CD14-positive monocyte (primary cell): ENCODE measurements around the gene FUT8. TPM values are rescaled to one million over a fixed set of nuclear protein-coding genes. Genes with fewer than 3 reads are reported as not detected.

Source experiments
- DNase-seq, 3 donors: peaks; one replicate each; pipeline ENCODE4 v3.0.0-alpha.2; 2011 to 2022
- H2AFZ ChIP-seq: 2 replicates; pipeline ENCODE4 v1.6.0; 2012; ENCODE audit warnings: mild to moderate bottlenecking, low read depth, low read length, inconsistent platforms; ENCODE audit not compliant: insufficient read depth, poor library complexity, severe bottlenecking
- H3K27ac ChIP-seq, 2 donors: 1 replicate in 1 of 2; 2 replicates in 1 of 2; pipeline ENCODE4 v1.5.1; 2012 to 2013; ENCODE audit warnings: low read length in 2 of 2, control low read depth in 1 of 2, inconsistent platforms in 1 of 2, low read depth in 1 of 2, mild to moderate bottlenecking in 1 of 2
- H3K27me3 ChIP-seq, 2 donors: one replicate each; pipeline versions ENCODE4 v1.6.0 to v1.6.1; 2011 to 2013; ENCODE audit warnings: low read length in 2 of 2; ENCODE audit not compliant: control insufficient read depth in 2 of 2, insufficient read depth in 2 of 2
- H3K36me3 ChIP-seq, 2 donors: replicated peaks in 1 of 2; 1 replicate in 1 of 2; 2 replicates in 1 of 2; pipeline versions ENCODE4 v1.5.1 to v1.6.1; 2012 to 2013; ENCODE audit warnings: low read length in 2 of 2, control low read depth in 1 of 2, inconsistent platforms in 1 of 2, mild to moderate bottlenecking in 1 of 2; ENCODE audit not compliant: insufficient read depth in 2 of 2, control insufficient read depth in 1 of 2
- H3K4me1 ChIP-seq, 2 donors: 1 replicate in 1 of 2; 2 replicates in 1 of 2; pipeline versions ENCODE4 v1.5.1 to v1.6.1; 2012 to 2013; ENCODE audit warnings: low read length in 2 of 2, control low read depth in 1 of 2, inconsistent platforms in 1 of 2, mild to moderate bottlenecking in 1 of 2, moderate library complexity in 1 of 2; ENCODE audit not compliant: insufficient read depth in 2 of 2, control insufficient read depth in 1 of 2
- H3K4me2 ChIP-seq: replicated peaks from 2 replicates; pipeline ENCODE3; 2012; ENCODE audit warnings: low read length, moderate library complexity, mild to moderate bottlenecking; ENCODE audit not compliant: poor library complexity, severe bottlenecking; ENCODE audit errors: extremely low read depth
- H3K4me3 ChIP-seq, 3 experiments: fragments of 200-600 bp in 1 of 3; sonication (generic) in 1 of 3; replicated peaks in 1 of 3; 1 replicate in 2 of 3; 2 replicates in 1 of 3; pipeline ENCODE4 v1.5.1; 2011 to 2013; ENCODE audit warnings: low read length in 3 of 3, mild to moderate bottlenecking in 3 of 3, control low read depth in 2 of 3, low read depth in 2 of 3, inconsistent platforms in 1 of 3, moderate library complexity in 1 of 3
- H3K79me2 ChIP-seq: 2 replicates; pipeline ENCODE4 v1.6.0; 2012; ENCODE audit warnings: mild to moderate bottlenecking, control low read depth, inconsistent platforms, low read length, moderate library complexity; ENCODE audit not compliant: insufficient read depth
- H3K9ac ChIP-seq: 2 replicates; pipeline ENCODE4 v1.6.0; 2017; ENCODE audit warnings: low read length, mild to moderate bottlenecking; ENCODE audit not compliant: insufficient read depth, poor library complexity, severe bottlenecking
- H3K9me3 ChIP-seq, 2 donors: replicated peaks in 1 of 2; 1 replicate in 1 of 2; 2 replicates in 1 of 2; pipeline versions ENCODE4 v1.5.1 to v1.6.1; 2012 to 2013; ENCODE audit warnings: low read length in 2 of 2, control low read depth in 1 of 2; ENCODE audit not compliant: control insufficient read depth in 1 of 2, insufficient read depth in 1 of 2
- H4K20me1 ChIP-seq: 2 replicates; pipeline ENCODE4 v1.6.0; 2012; ENCODE audit warnings: mild to moderate bottlenecking, low read length, control low read depth, moderate library complexity; ENCODE audit not compliant: insufficient read depth
- H3K27ac Mint-ChIP-seq, 7 donors: one replicate each; pipeline ENCODE4 v1.8.0; 2020; ENCODE audit warnings: mild to moderate bottlenecking in 7 of 7, mixed read lengths in 7 of 7, moderate library complexity in 6 of 7, inconsistent platforms in 2 of 7
- H3K27me3 Mint-ChIP-seq, 3 donors: one replicate each; pipeline ENCODE4 v1.8.0; 2021 to 2022; ENCODE audit warnings: low read depth in 3 of 3, mild to moderate bottlenecking in 3 of 3, mixed read lengths in 3 of 3, moderate library complexity in 3 of 3, inconsistent platforms in 1 of 3
- H3K36me3 Mint-ChIP-seq, 2 donors: one replicate each; pipeline ENCODE4 v1.8.0; 2020; ENCODE audit warnings: mixed read lengths in 2 of 2, inconsistent platforms in 1 of 2, mild to moderate bottlenecking in 1 of 2
- H3K4me1 Mint-ChIP-seq: one replicate; pipeline ENCODE4 v1.8.0; 2020; ENCODE audit warnings: mild to moderate bottlenecking, mixed read lengths
- H3K4me3 Mint-ChIP-seq, 2 donors: one replicate each; pipeline ENCODE4 v1.8.0; 2020; ENCODE audit warnings: mild to moderate bottlenecking in 2 of 2, mixed read lengths in 2 of 2, moderate library complexity in 1 of 2
- H3K9me3 Mint-ChIP-seq, 7 donors: one replicate each; pipeline ENCODE4 v1.8.0; 2020 to 2022; ENCODE audit warnings: mixed read lengths in 7 of 7, mild to moderate bottlenecking in 6 of 7, moderate library complexity in 6 of 7, inconsistent platforms in 2 of 7
- CTCF ChIP-seq: fragments of 200-600 bp; IDR thresholded peaks from one replicate; pipeline ENCODE4 v1.8.0; 2022; ENCODE audit warnings: antibody characterized with exemption, mild to moderate bottlenecking
- WGBS: methylation state at CpG from one replicate; pipeline ENCODE4 v1.1.5; 2013; ENCODE audit warnings: missing lambda C conversion rate; ENCODE audit not compliant: insufficient coverage; 5-methylcytosine and 5-hydroxymethylcytosine counted together
- intact Hi-C, 2 donors: fragments of 100-400 bp; cut with micrococcal nuclease; formaldehyde crosslinking; loops; one replicate each; pipeline versions ENCODE4 v1.15.0 to v1.15.1; 2023
- polyA plus RNA-seq, 3 donors: library from polyadenylated mRNA; depleted of rRNA in 1 of 3; unstranded in 2 of 3; stranded (reverse) in 1 of 3; fragments of 300-500 nt in 2 of 3; fragments of >200 nt in 1 of 3; fragmentation: Illumina TruSeq in 2 of 3; gene quantifications; 1 replicate in 2 of 3; 2 replicates in 1 of 3; pipeline ENCODE4 v1.2.3, GENCODE V29; 2012 to 2021

FUT8 gene
- polyA plus RNA-seq, 3 donors = 1.6 to 5.1 (median 5.0) TPM

GRCh38 chr14:65703996-65704395 lies 291.5 kb downstream of the FUT8 start:
- H3K36me3 ChIP-seq = no peaks in the 10 kb centered on the region
- H3K27me3 ChIP-seq = no peaks in the 10 kb centered on the region
- intact Hi-C loops = no loop called here
- H3K9ac ChIP-seq = no peak overlapping the region
- H3K79me2 ChIP-seq = no peaks in the 10 kb centered on the region
- H3K27ac ChIP-seq = no peak overlapping the region
- 75% methylated on average over 2 of the region's 4 CpGs for WGBS
- no peak overlapping the region for H3K4me3 ChIP-seq
- no peak overlapping the region for H3K4me2 ChIP-seq
- H3K4me1 ChIP-seq = no peaks in the 10 kb centered on the region
- no peaks in the 10 kb centered on the region for H4K20me1 ChIP-seq
- H3K4me1 Mint-ChIP-seq = no peaks in the 10 kb centered on the region
- TF ChIP-seq CTCF = no peak
- H3K4me3 Mint-ChIP-seq = no peak overlapping the region
- no peaks in the 10 kb centered on the region for H3K36me3 Mint-ChIP-seq
- H3K27me3 Mint-ChIP-seq = no peaks in the 10 kb centered on the region
- peaks cover 0 to 3% of the 10 kb centered on the region in 2 donors for H3K9me3 ChIP-seq
- no peak for DNase-seq
- H3K27ac Mint-ChIP-seq = no peak overlapping the region
- H3K9me3 Mint-ChIP-seq = peaks cover 3 to 12% (median 7%) of the 10 kb centered on the region in 7 donors
- no peak overlapping the region for H2AFZ ChIP-seq

GRCh38 chr14:65704437-65704836 lies 291.9 kb downstream of the FUT8 start:
- no peaks in the 10 kb centered on the region for H3K27me3 Mint-ChIP-seq
- no peaks in the 10 kb centered on the region for H3K36me3 Mint-ChIP-seq
- Histone ChIP-seq H2AFZ (no peak overlapping the region), H3K27ac (no peak overlapping the region), H3K4me1 (no peaks in the 10 kb centered on the region), H3K27me3 (no peaks in the 10 kb centered on the region), H3K4me2 (no peak overlapping the region), H3K4me3 (no peak overlapping the region), H3K79me2 (no peaks in the 10 kb centered on the region), H3K9me3 (peaks cover 0 to 3% of the 10 kb centered on the region in 2 donors), H3K36me3 (no peaks in the 10 kb centered on the region), H3K9ac (no peak overlapping the region), H4K20me1 (no peaks in the 10 kb centered on the region)
- DNase-seq = no peak
- peaks cover 3 to 12% (median 7%) of the 10 kb centered on the region in 7 donors for H3K9me3 Mint-ChIP-seq
- no peak overlapping the region for H3K4me3 Mint-ChIP-seq
- WGBS = no CpG with 5 or more reads among the region's 2 CpGs
- intact Hi-C loops = no loop called here
- H3K4me1 Mint-ChIP-seq = no peaks in the 10 kb centered on the region
- TF ChIP-seq CTCF = no peak
- no peak overlapping the region for H3K27ac Mint-ChIP-seq
